DND-41 (cell line): ENCODE data around the gene RUVBL1.
A peak's percentile ranks its signal among the peaks of the same experiment; 100 is the strongest.

Source experiments
- ATAC-seq: fragments of 200-7000 bp; cut with Tn5 transposase; 3 replicates; pipeline ENCODE4 v1.9.1; 2021; ENCODE audit warnings: low read depth; ENCODE audit not compliant: insufficient read depth
- DNase-seq: peaks from one replicate; pipeline ENCODE4 v3.0.0-alpha.2; 2020
- H2AFZ ChIP-seq: 2 replicates; pipeline ENCODE4 v1.6.0; 2012; ENCODE audit warnings: low read depth, low read length
- H3K27ac ChIP-seq: 2 replicates; pipeline ENCODE4 v1.5.1; 2012; ENCODE audit warnings: low read length, inconsistent platforms
- H3K27me3 ChIP-seq: fragments of 200-600 bp; sonication (generic); 2 replicates; pipeline ENCODE4 v1.6.0; 2012; ENCODE audit warnings: low read length, mild to moderate bottlenecking, inconsistent platforms; ENCODE audit not compliant: insufficient read depth, poor library complexity
- H3K36me3 ChIP-seq: 2 replicates; pipeline ENCODE4 v1.5.1; 2012; ENCODE audit warnings: low read length, inconsistent platforms; ENCODE audit not compliant: insufficient read depth
- H3K4me1 ChIP-seq: 2 replicates; pipeline ENCODE4 v1.5.1; 2012; ENCODE audit warnings: mild to moderate bottlenecking, low read length; ENCODE audit not compliant: insufficient read depth
- H3K4me2 ChIP-seq: 2 replicates; pipeline ENCODE4 v1.6.0; 2012; ENCODE audit warnings: mild to moderate bottlenecking, moderate library complexity, low read length, inconsistent platforms; ENCODE audit not compliant: insufficient read depth
- H3K4me3 ChIP-seq, 2 experiments: fragments of 200-600 bp in 1 of 2; shearing (Covaris generic) in 1 of 2; 2 replicates each; pipeline ENCODE4 v1.5.1; 2012 to 2016; ENCODE audit warnings: inconsistent platforms in 2 of 2, low read length in 2 of 2, mild to moderate bottlenecking in 2 of 2, low read depth in 1 of 2, moderate library complexity in 1 of 2
- H3K79me2 ChIP-seq: 2 replicates; pipeline ENCODE4 v1.6.0; 2012; ENCODE audit warnings: low read length, inconsistent platforms; ENCODE audit not compliant: insufficient read depth
- H3K9ac ChIP-seq: 2 replicates; pipeline ENCODE4 v1.6.0; 2012; ENCODE audit warnings: low read depth, mild to moderate bottlenecking, inconsistent platforms, low read length, moderate library complexity
- H3K9me3 ChIP-seq: 2 replicates; pipeline ENCODE4 v1.5.1; 2012; ENCODE audit warnings: low read length, moderate library complexity, mild to moderate bottlenecking, inconsistent platforms; ENCODE audit not compliant: insufficient read depth, severe bottlenecking
- H4K20me1 ChIP-seq: 2 replicates; pipeline ENCODE4 v1.6.0; 2012; ENCODE audit warnings: low read length; ENCODE audit not compliant: insufficient read depth
- EZH2 ChIP-seq: IDR thresholded peaks from 3 replicates; pipeline ENCODE4 v1.6.1; 2012; ENCODE audit warnings: borderline replicate concordance, low read depth, mild to moderate bottlenecking, moderate library complexity, low read length, inconsistent platforms; ENCODE audit not compliant: severe bottlenecking
- TF ChIP-seq, protein P1 (sequence below): IDR thresholded peaks from 2 replicates; pipeline ENCODE4 v1.5.1; 2012; ENCODE audit warnings: borderline replicate concordance, low read length, moderate library complexity, mild to moderate bottlenecking; ENCODE audit not compliant: poor library complexity, severe bottlenecking; ENCODE audit errors: extremely low read depth

RUVBL1 gene

DNA sequence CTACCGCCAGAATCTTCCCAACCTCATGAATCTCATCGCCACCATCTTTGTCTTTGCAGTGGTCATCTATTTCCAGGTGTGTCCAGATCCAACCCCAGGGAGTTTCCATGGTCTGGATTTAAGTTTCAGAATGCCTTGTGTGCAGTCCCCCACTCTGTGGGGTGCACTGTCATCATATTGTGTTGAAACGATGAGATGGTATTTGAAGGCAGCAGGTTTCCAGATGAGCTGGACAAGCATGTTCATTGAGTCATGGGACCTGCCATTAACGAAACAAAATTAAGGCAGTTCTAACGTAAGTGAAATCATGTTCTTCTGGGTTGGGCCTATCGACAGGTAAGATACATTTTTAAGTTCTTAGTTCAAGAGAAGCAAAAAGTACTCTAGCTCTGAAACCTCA is 58.6 kb downstream of the RUVBL1 start:
- no peak for TF ChIP-seq EZH2
- TF ChIP-seq, protein P1, sequence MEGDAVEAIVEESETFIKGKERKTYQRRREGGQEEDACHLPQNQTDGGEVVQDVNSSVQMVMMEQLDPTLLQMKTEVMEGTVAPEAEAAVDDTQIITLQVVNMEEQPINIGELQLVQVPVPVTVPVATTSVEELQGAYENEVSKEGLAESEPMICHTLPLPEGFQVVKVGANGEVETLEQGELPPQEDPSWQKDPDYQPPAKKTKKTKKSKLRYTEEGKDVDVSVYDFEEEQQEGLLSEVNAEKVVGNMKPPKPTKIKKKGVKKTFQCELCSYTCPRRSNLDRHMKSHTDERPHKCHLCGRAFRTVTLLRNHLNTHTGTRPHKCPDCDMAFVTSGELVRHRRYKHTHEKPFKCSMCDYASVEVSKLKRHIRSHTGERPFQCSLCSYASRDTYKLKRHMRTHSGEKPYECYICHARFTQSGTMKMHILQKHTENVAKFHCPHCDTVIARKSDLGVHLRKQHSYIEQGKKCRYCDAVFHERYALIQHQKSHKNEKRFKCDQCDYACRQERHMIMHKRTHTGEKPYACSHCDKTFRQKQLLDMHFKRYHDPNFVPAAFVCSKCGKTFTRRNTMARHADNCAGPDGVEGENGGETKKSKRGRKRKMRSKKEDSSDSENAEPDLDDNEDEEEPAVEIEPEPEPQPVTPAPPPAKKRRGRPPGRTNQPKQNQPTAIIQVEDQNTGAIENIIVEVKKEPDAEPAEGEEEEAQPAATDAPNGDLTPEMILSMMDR: no peak
- no peaks in the 10 kb centered on the region for H3K4me1 ChIP-seq
- no peak for ATAC-seq
- H3K27ac ChIP-seq: no peak overlapping the region
- peaks cover 4% of the 10 kb centered on the region; the same call in 1 of the 2 replicates for H3K79me2 ChIP-seq
- H3K27me3 ChIP-seq: no peaks in the 10 kb centered on the region
- H3K9ac ChIP-seq: no peak overlapping the region
- H2AFZ ChIP-seq: no peak overlapping the region
- peaks cover 98% of the 10 kb centered on the region for H3K36me3 ChIP-seq
- H3K4me3 ChIP-seq: no peak overlapping the region
- peaks cover 50% of the 10 kb centered on the region for H4K20me1 ChIP-seq
- DNase-seq: no peak
- H3K9me3 ChIP-seq: no peaks in the 10 kb centered on the region
- H3K4me2 ChIP-seq: no peak overlapping the region

DNA sequence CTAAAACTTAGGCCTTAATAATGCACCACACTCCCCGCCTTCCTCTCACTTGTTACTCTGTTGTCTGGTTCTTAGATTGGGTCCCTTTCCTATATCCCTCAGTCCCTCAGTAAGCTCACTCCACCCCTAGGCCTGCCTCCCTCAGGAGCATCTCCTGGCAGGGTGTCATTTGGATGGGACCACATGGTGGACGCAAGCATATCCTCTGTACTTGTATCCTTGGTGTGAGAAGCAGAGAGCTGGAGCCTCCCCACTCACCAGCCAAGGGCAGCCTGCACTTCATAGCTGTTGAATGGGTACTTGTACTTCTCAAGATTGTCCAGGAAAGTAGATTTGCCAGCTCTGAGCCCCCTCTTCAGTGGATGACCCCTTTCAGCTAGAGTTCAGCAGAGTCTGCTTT is 59.7 kb downstream of the RUVBL1 start:
- H4K20me1 ChIP-seq: peaks cover 45% of the 10 kb centered on the region
- TF ChIP-seq EZH2: no peak
- TF ChIP-seq, protein P1: no peak

GRCh38 chr3:128062033-128062745 is 61.4 kb downstream of the RUVBL1 start:
- no peak for TF ChIP-seq EZH2
- TF ChIP-seq, protein P1: no peak
- Histone ChIP-seq H3K36me3 (peaks cover 94% of the 10 kb centered on the region), H3K4me3 (no peak overlapping the region), H3K27ac (no peak overlapping the region), H2AFZ (no peak overlapping the region), H3K9me3 (no peaks in the 10 kb centered on the region), H3K9ac (no peak overlapping the region), H3K27me3 (no peaks in the 10 kb centered on the region), H4K20me1 (peaks cover 39% of the 10 kb centered on the region), H3K4me1 (no peaks in the 10 kb centered on the region), H3K4me2 (no peak overlapping the region), H3K79me2 (peaks cover 11% of the 10 kb centered on the region)
- DNase-seq: no peak
- ATAC-seq: peak; percentile 31; the same call in 1 of the 3 replicates

More for the DNA sequence above, 59.7 kb downstream of the RUVBL1 start:
- ATAC-seq (no peak), DNase-seq (no peak)
- Histone ChIP-seq H3K4me2 (no peak overlapping the region), H3K27me3 (no peaks in the 10 kb centered on the region), H3K27ac (no peak overlapping the region), H3K79me2 (peaks cover 4% of the 10 kb centered on the region; the same call in 1 of the 2 replicates), H3K4me1 (no peaks in the 10 kb centered on the region), H3K36me3 (peaks cover 98% of the 10 kb centered on the region), H3K9me3 (no peaks in the 10 kb centered on the region), H2AFZ (no peak overlapping the region), H3K4me3 (no peak overlapping the region), H3K9ac (no peak overlapping the region)
